Cerebellar nuclear complex (tissue), 1 donor: ENCODE measurements around the gene CD226.
"Not testable (repeated sequence)": the region's sequence is repeated elsewhere in the genome, so short reads cannot be mapped to it uniquely, and the experiment has no call there.

Source experiments
- DNase-seq, 2 experiments: peaks; one replicate each; lab custom pipeline; 2025; lab: John Stamatoyannopoulos, UW

Gene CD226

GRCh38 chr18:69908838-69909237, 38.8 kb downstream of the CD226 start:
- no peak for DNase-seq

GRCh38 chr18:69906765-69907164, 40.9 kb downstream of the CD226 start:
- DNase-seq, result no peak

- DNase-seq, result no peak
Measured at GRCh38 chr18:69900941-69901340, 46.7 kb downstream of the CD226 start.

- DNase-seq, result not testable (repeated sequence)
Measured at GRCh38 chr18:69899154-69899923, 48.3 kb downstream of the CD226 start.

- no peak for DNase-seq
Measured at GRCh38 chr18:69898241-69898861, 49.3 kb downstream of the CD226 start.

GRCh38 chr18:69897397-69898108, 50.1 kb downstream of the CD226 start:
- no peak for DNase-seq

- no peak for DNase-seq
Measured at GRCh38 chr18:69895066-69896047, 52.3 kb downstream of the CD226 start.

GRCh38 chr18:69894467-69894866, 53.2 kb downstream of the CD226 start:
- DNase-seq, result no peak

GRCh38 chr18:69890558-69890957, 57.1 kb downstream of the CD226 start:
- DNase-seq, result no peak

GRCh38 chr18:69889009-69889408, 58.7 kb downstream of the CD226 start:
- no peak for DNase-seq

- no peak for DNase-seq
Measured at GRCh38 chr18:69887256-69887655, 60.4 kb downstream of the CD226 start.

- DNase-seq, result no peak
Measured at GRCh38 chr18:69885841-69886531, 61.7 kb downstream of the CD226 start.

- no peak for DNase-seq
Measured at GRCh38 chr18:69885355-69885754, 62.3 kb downstream of the CD226 start.

GRCh38 chr18:69883781-69884180, 63.9 kb downstream of the CD226 start:
- no peak for DNase-seq

- no peak for DNase-seq
Measured at GRCh38 chr18:69882965-69883668, 64.6 kb downstream of the CD226 start.

GRCh38 chr18:69880083-69880482, 67.6 kb downstream of the CD226 start:
- no peak for DNase-seq

GRCh38 chr18:69879051-69879450, 68.6 kb downstream of the CD226 start:
- not testable (repeated sequence) for DNase-seq

GRCh38 chr18:69878213-69878933, 69.3 kb downstream of the CD226 start:
- no peak for DNase-seq

GRCh38 chr18:69876490-69876889, 71.2 kb downstream of the CD226 start:
- no peak for DNase-seq

GRCh38 chr18:69874058-69874457, 73.6 kb downstream of the CD226 start:
- DNase-seq, result no peak
